ENCODE results near the gene LRRC3.
"Not testable (repeated sequence)": the region's sequence is repeated elsewhere in the genome, so short reads cannot be mapped to it uniquely, and the experiment has no call there.

The LRRC3 gene

DNA sequence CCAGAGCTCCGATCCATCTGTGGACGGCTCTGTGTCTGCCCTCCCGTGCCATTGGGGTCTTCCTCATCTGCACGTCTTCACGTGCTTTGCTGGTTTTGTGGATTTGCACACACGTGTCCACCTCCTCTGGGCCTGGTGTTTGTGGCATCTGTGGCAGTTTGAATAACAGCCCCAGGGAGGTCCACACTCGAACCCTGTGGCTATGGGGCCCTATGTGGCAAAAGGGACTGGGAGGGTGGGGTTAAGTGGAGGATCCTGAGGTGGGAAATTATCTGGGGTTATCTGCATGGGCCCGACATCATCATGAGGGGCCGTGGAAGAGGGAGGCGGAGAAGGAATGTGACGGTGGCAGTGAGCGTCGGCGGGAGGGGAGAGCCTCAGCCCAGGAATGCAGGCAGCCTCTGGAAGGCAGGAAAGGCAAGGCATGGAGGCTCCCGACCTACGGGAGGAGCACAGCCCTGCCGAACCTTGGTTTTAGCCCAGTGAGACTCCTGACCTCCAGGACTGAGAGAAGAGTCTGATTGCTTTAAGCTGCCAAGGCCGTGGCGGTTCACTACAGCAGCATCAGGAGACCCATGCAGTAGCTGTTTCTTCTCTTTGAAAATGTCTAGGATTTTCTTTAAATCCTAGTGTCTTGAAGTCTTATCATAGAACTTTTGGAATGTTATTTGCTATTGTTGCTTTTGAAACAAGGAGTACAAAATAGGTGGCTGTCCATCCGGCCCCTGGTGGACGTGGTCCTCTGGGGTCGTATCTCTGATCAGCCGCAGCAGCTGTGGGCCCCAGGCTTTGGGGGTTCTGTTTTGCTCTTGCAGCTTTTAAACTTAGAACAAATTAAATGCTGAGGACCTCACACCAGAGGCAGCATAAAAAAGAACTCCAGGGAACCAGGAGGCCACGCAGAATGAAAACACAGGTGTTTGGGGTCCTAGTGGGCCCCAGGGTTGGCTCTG lies 40.0 kb upstream of the LRRC3 start:
- FAIRE-seq, result no peak
- TF ChIP-seq POLR2A (IDR thresholded peaks at IDR 0.05; ENCODE audit: low read depth, low read length), result no peak
- no peak for TF ChIP-seq SPI1 (IDR thresholded peaks at IDR 0.05; ENCODE audit: low read depth, low read length)
- DNase-seq (ENCODE audit: insufficient read length, low spot score), result no peak

DNA sequence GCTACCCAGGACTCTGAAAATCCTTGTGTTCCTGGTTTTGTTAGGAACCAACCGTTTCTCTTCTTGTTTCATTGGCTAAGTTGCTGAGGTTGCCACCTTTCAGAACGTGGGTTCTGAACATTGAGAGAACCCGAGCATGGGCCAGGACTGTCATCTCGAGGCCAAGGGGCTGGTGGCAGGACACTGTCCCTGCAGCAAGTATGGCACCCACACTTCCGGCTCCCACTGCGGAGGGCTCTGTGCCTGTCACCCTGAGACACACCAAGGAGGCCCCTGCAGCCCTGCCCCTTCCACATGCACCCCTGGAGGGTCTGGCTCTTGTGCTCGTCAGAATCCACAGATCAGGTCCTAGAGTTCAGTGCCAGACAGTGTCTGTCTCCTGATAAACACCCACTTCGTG lies 39.1 kb upstream of the LRRC3 start:
- DNase-seq (ENCODE audit: insufficient read length, low spot score) (no peak), FAIRE-seq (no peak)
- TF ChIP-seq PAX5 (IDR thresholded peaks at IDR 0.05; ENCODE audit: insufficient read depth, low read length, severe bottlenecking) (no peak), POU2F2 (IDR thresholded peaks at IDR 0.05; ENCODE audit: low read depth, low read length) (no peak), TAF1 (IDR thresholded peaks at IDR 0.05; ENCODE audit: low read depth, low read length) (no peak), POLR2AphosphoS5 (IDR thresholded peaks at IDR 0.05; ENCODE audit: low read depth, low read length) (no peak), POLR2A (IDR thresholded peaks at IDR 0.05; ENCODE audit: low read depth, low read length) (no peak), SPI1 (IDR thresholded peaks at IDR 0.05; ENCODE audit: low read depth, low read length) (no peak)

- not testable (repeated sequence) for FAIRE-seq; DNase-seq (ENCODE audit: insufficient read length, low spot score)
Observed at GRCh38 chr21:44417621-44418107, 37.6 kb upstream of the LRRC3 start.

DNA sequence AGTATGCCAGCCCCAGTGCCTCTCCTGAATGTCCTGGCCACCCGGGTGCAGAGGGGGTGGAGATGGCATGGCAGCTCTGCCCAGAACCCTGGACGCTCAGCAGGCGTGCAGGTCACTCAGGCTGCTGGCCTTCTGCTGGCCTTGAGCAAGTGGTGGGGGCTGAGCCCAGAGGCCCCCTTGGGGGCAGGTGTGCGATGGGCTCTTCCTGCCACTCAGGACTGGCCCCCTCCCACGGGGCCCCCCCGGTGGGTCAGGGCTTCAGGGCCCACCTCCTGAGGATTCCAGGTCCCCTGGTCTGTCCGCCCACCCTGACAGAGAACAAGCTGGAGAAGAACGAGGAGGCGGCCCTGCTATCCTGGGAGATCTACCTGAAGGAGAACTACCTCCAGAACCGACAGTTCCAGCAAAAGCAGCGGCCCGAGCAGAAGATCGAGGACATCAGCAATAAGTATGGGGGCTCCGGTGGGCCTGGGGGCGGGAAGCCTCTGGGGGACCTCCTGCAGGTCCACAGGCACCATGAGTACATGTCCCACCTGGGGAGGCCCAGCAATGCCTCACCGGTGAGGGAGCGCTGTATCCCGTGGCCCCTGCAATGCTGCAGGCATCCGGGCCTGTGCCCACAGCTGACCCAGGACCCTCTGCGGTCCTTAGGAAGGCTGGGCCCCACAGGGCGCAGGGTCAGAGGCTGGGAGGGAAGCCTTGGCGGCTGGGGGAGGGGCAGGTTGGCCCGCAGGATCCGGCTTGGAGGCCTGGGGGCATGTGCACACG lies 37.0 kb upstream of the LRRC3 start:
- FAIRE-seq, result no peak
- DNase-seq (ENCODE audit: insufficient read length, low spot score), result no peak
- no peak for TF ChIP-seq SPI1 (IDR thresholded peaks at IDR 0.05; ENCODE audit: low read depth, low read length)
- no peak for TF ChIP-seq POLR2A (IDR thresholded peaks at IDR 0.05; ENCODE audit: low read depth, low read length)
- TF ChIP-seq POLR2AphosphoS5 (IDR thresholded peaks at IDR 0.05; ENCODE audit: low read depth, low read length), result no peak
- no peak for TF ChIP-seq TAF1 (IDR thresholded peaks at IDR 0.05; ENCODE audit: low read depth, low read length)
- TF ChIP-seq POU2F2 (IDR thresholded peaks at IDR 0.05; ENCODE audit: low read depth, low read length), result no peak
- no peak for TF ChIP-seq PAX5 (IDR thresholded peaks at IDR 0.05; ENCODE audit: insufficient read depth, low read length, severe bottlenecking)

GRCh38 chr21:44418876-44419230 lies 36.5 kb upstream of the LRRC3 start:
- DNase-seq (ENCODE audit: insufficient read length, low spot score) (no peak), FAIRE-seq (no peak)
- no peak for TF ChIP-seq TAF1 (IDR thresholded peaks at IDR 0.05; ENCODE audit: low read depth, low read length)
- no peak for TF ChIP-seq PAX5 (IDR thresholded peaks at IDR 0.05; ENCODE audit: insufficient read depth, low read length, severe bottlenecking)
- TF ChIP-seq POLR2AphosphoS5 (IDR thresholded peaks at IDR 0.05; ENCODE audit: low read depth, low read length), result no peak
- no peak for TF ChIP-seq POU2F2 (IDR thresholded peaks at IDR 0.05; ENCODE audit: low read depth, low read length)
- TF ChIP-seq SPI1 (IDR thresholded peaks at IDR 0.05; ENCODE audit: low read depth, low read length), result no peak
- no peak for TF ChIP-seq POLR2A (IDR thresholded peaks at IDR 0.05; ENCODE audit: low read depth, low read length)

GRCh38 chr21:44419679-44420078 lies 35.6 kb upstream of the LRRC3 start:
- FAIRE-seq, result peak; percentile 77

GRCh38 chr21:44420416-44421205 lies 34.7 kb upstream of the LRRC3 start:
- DNase-seq (ENCODE audit: insufficient read length, low spot score) (no peak), FAIRE-seq (no peak)
- TF ChIP-seq SPI1 (IDR thresholded peaks at IDR 0.05; ENCODE audit: low read depth, low read length) (no peak), POLR2AphosphoS5 (IDR thresholded peaks at IDR 0.05; ENCODE audit: low read depth, low read length) (no peak), POLR2A (IDR thresholded peaks at IDR 0.05; ENCODE audit: low read depth, low read length) (no peak), PAX5 (IDR thresholded peaks at IDR 0.05; ENCODE audit: insufficient read depth, low read length, severe bottlenecking) (no peak), POU2F2 (IDR thresholded peaks at IDR 0.05; ENCODE audit: low read depth, low read length) (no peak), TAF1 (IDR thresholded peaks at IDR 0.05; ENCODE audit: low read depth, low read length) (no peak)

More at GRCh38 chr21:44419679-44420078, 35.6 kb upstream of the LRRC3 start:
- TF ChIP-seq PAX5 (IDR thresholded peaks at IDR 0.05; ENCODE audit: insufficient read depth, low read length, severe bottlenecking) (no peak), POLR2A (IDR thresholded peaks at IDR 0.05; ENCODE audit: low read depth, low read length) (no peak), POU2F2 (IDR thresholded peaks at IDR 0.05; ENCODE audit: low read depth, low read length) (no peak), SPI1 (IDR thresholded peaks at IDR 0.05; ENCODE audit: low read depth, low read length) (no peak), TAF1 (IDR thresholded peaks at IDR 0.05; ENCODE audit: low read depth, low read length) (no peak), POLR2AphosphoS5 (IDR thresholded peaks at IDR 0.05; ENCODE audit: low read depth, low read length) (no peak)
- no peak for DNase-seq (ENCODE audit: insufficient read length, low spot score)

DNA sequence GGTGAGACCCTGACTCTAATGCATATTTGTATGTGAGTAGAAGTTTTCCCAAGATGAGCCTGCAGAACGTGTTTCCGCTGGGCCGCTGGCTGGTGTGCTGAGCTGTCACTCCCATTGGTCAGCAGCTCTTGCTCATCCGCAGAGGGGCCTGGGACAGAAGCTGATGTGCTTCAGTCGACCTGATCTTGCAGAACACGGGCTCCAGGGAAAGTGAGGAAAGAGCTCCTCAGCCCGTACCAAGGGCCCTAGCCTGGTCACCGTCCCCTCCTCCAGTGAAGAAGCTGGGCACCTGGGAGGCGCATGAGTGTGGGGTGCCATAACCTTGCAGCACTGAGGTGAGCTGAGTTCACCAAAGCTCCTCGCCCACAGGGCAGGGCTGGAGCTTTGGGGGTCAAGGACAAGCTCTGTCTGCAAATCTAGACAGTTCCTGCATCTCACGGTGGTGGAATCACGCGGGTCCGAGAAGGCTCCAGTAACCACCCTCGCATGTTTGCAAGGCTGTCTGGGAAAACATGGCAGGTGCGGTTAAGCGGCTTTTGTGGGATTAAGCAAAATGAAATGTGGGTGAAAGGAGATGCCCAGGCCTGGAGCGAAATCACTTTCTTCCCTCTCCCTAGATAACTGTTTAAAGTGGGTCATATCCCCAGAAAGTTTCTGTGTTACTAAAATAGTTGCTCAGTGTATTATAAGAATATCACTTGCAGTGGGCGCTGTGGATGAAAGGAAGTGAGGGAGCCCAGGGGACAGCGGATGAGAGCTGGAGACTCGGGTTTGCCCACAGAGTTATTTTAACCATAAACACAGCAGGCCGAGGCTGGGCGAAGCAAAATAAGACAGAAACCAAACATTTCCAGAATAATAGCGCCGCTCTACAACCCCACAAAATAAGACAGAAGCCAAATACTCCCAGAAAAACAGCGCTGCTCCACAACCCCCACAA lies 33.1 kb upstream of the LRRC3 start:
- no peak for FAIRE-seq

More for the DNA sequence above, 33.1 kb upstream of the LRRC3 start:
- no peak for TF ChIP-seq TAF1 (IDR thresholded peaks at IDR 0.05; ENCODE audit: low read depth, low read length)
- no peak for TF ChIP-seq POLR2A (IDR thresholded peaks at IDR 0.05; ENCODE audit: low read depth, low read length)
- TF ChIP-seq POU2F2 (IDR thresholded peaks at IDR 0.05; ENCODE audit: low read depth, low read length), result no peak
- TF ChIP-seq POLR2AphosphoS5 (IDR thresholded peaks at IDR 0.05; ENCODE audit: low read depth, low read length), result no peak
- TF ChIP-seq SPI1 (IDR thresholded peaks at IDR 0.05; ENCODE audit: low read depth, low read length), result no peak
- TF ChIP-seq PAX5 (IDR thresholded peaks at IDR 0.05; ENCODE audit: insufficient read depth, low read length, severe bottlenecking), result no peak
- no peak for DNase-seq (ENCODE audit: insufficient read length, low spot score)

Data from GM12891 (cell line).